Measurements from ENCODE around the gene MAD2L2. TPM values are rescaled to one million over a fixed set of nuclear protein-coding genes. Genes with fewer than 3 reads are reported as not detected.

Gene MAD2L2
- total RNA-seq, 1 experiment from 2014 or later, result 283 TPM

DNA sequence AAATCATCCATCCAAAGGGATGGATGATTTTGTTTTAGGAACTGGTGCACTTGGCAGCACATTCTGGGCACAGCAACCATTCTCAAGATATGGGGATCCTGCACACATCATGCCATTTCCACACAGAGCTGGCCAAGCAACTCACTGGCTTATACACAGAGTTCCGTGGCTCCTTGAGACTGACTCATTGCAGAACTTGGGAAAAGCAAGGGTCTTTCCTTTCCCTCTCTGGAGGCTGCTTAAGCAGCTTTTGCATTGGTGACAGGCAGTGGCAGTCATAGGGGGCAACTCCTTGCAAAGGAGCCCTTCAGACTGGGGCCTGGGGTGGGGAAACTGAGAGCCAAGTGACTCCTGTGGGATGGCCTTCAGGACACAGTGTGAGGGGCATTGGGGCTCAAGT is 1.9 kb upstream of the MAD2L2 start:
- Mint-ChIP-seq H3K4me1 (peaks cover 57 to 72% of the 10 kb centered on the region in 2 experiments), H3K36me3 (ENCODE audit: insufficient read depth in 1 of 3, low read depth in 3 of 3) (peaks cover 13 to 36% (median 34%) of the 10 kb centered on the region in 3 experiments), H3K27ac (peak overlapping the region; percentile 34 to 100 (median 99); a peak in 6 of 7 replicates)

More for the DNA sequence above, 1.9 kb upstream of the MAD2L2 start:
- Histone ChIP-seq H3K9ac (ENCODE audit: extremely low read depth, insufficient read length, low read length) (no peak overlapping the region), H2BK20ac (ENCODE audit: low read depth, low read length, poor library complexity, severe bottlenecking) (no peak overlapping the region), H3K4ac (ENCODE audit: low read depth, low read length) (no peak overlapping the region), H2BK12ac (ENCODE audit: insufficient read length, low read depth, low read length) (no peak overlapping the region), H2AFZ (ENCODE audit: low read length) (no peak overlapping the region), H2BK120ac (ENCODE audit: low read depth, low read length, poor library complexity, severe bottlenecking) (no peak overlapping the region), H3T11ph (ENCODE audit: low read length) (no peak overlapping the region), H3K27ac (ENCODE audit: insufficient read length, low read depth, low read length) (peak overlapping the region; percentile 99), H2BK15ac (ENCODE audit: low read depth, low read length) (no peak overlapping the region), H3K14ac (ENCODE audit: insufficient read depth, low read length) (no peak overlapping the region), H4K20me1 (ENCODE audit: control insufficient read depth, insufficient read depth, insufficient read length) (no peaks in the 10 kb centered on the region), H3K23ac (ENCODE audit: insufficient read length, low read depth, low read length) (no peak overlapping the region), H3K79me1 (ENCODE audit: insufficient read depth, low read depth, low read length, poor library complexity, severe bottlenecking) (no peaks in the 10 kb centered on the region), H3K23me2 (ENCODE audit: insufficient read length, low read depth, low read length, poor library complexity, severe bottlenecking) (no peaks in the 10 kb centered on the region), H2AK5ac (ENCODE audit: insufficient read length, low read length) (no peak overlapping the region), H2BK5ac (ENCODE audit: insufficient read length, low read length) (peak overlapping the region; percentile 9), H4K8ac (replicated peaks; ENCODE audit: insufficient read length, low read depth, low read length) (no peak overlapping the region), H3K56ac (ENCODE audit: insufficient read length, low read depth, low read length) (no peak overlapping the region), H3K18ac (ENCODE audit: insufficient read length, low read depth, low read length) (no peak overlapping the region), H3K9me3 (ENCODE audit: control insufficient read depth, low read depth, low read length) (no peaks in the 10 kb centered on the region), H4K91ac (ENCODE audit: insufficient read length, low read depth, low read length) (no peak overlapping the region), H3K4me2 (ENCODE audit: insufficient read depth, insufficient read length, low read length) (peak overlapping the region; percentile 65), H3K79me2 (ENCODE audit: insufficient read depth, low read length) (peaks cover 16% of the 10 kb centered on the region; the same call in 1 of the 2 replicates), H4K5ac (ENCODE audit: insufficient read length, low read depth, low read length) (no peak overlapping the region), H3K4me1 (ENCODE audit: insufficient read depth, low read length) (peaks cover 19% of the 10 kb centered on the region; the same call in 1 of the 2 replicates), H3K27me3 (ENCODE audit: insufficient read depth, low read length) (no peaks in the 10 kb centered on the region)
- Mint-ChIP-seq H3K4me3 (peak overlapping the region; percentile 71 to 88; a peak in 4 of 5 replicates), H3K9me3 (no peaks in the 10 kb centered on the region), H3K27me3 (ENCODE audit: low read depth) (no peaks in the 10 kb centered on the region)
- WGBS (ENCODE audit: extremely low coverage, insufficient read length, low lambda C conversion rate), result no CpG with 5 or more reads among the region's 1 CpG
- DNase-seq, result peak; percentile 46
- TF ChIP-seq, protein P1, sequence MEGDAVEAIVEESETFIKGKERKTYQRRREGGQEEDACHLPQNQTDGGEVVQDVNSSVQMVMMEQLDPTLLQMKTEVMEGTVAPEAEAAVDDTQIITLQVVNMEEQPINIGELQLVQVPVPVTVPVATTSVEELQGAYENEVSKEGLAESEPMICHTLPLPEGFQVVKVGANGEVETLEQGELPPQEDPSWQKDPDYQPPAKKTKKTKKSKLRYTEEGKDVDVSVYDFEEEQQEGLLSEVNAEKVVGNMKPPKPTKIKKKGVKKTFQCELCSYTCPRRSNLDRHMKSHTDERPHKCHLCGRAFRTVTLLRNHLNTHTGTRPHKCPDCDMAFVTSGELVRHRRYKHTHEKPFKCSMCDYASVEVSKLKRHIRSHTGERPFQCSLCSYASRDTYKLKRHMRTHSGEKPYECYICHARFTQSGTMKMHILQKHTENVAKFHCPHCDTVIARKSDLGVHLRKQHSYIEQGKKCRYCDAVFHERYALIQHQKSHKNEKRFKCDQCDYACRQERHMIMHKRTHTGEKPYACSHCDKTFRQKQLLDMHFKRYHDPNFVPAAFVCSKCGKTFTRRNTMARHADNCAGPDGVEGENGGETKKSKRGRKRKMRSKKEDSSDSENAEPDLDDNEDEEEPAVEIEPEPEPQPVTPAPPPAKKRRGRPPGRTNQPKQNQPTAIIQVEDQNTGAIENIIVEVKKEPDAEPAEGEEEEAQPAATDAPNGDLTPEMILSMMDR (conservative IDR thresholded peaks at IDR 0.05), result no peak

Data from H9 (cell line).